ENCODE data around the gene FLT3LG.

The FLT3LG gene

GRCh38 chr19:49435670-49436069 lies 38.3 kb upstream of the FLT3LG start:
- TF ChIP-seq CTCF (IDR thresholded peaks at IDR 0.05; ENCODE audit: low read depth, low read length), result no peak
- DNase-seq (ENCODE audit: extremely low read depth, low read depth), result no peak

- TF ChIP-seq CTCF (IDR thresholded peaks at IDR 0.05; ENCODE audit: low read depth, low read length), result no peak
- DNase-seq (ENCODE audit: extremely low read depth, low read depth), result no peak
These were observed 37.5 kb upstream of the FLT3LG start for GRCh38 chr19:49436381-49437017.

DNA sequence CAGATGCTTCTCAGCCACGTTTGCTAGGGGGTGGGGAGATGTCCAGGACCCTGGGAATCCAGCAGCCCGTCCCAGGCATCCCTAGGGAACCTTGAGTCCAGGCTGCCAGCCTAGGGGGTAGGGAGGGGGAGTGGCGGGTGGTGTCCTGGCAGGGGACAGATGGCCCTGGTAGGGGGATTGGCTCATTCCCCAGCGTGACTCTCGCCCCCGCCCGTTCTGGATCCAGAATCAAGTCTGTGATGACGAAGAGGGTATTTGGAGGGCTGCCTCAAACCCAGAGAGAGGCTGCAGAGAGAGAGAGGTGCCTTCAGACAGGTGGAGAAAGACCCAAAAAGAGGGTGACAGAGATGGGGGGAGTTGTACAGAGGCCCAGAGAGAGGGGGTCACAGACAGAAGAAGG lies 36.8 kb upstream of the FLT3LG start:
- no peak for TF ChIP-seq CTCF (IDR thresholded peaks at IDR 0.05; ENCODE audit: low read depth, low read length)
- no peak for DNase-seq (ENCODE audit: extremely low read depth, low read depth)

GRCh38 chr19:49438261-49438660 lies 35.8 kb upstream of the FLT3LG start:
- DNase-seq (ENCODE audit: extremely low read depth, low read depth), result no peak
- no peak for TF ChIP-seq CTCF (IDR thresholded peaks at IDR 0.05; ENCODE audit: low read depth, low read length)

GRCh38 chr19:49439836-49440235 lies 34.2 kb upstream of the FLT3LG start:
- TF ChIP-seq CTCF (IDR thresholded peaks at IDR 0.05; ENCODE audit: low read depth, low read length), result no peak
- no peak for DNase-seq (ENCODE audit: extremely low read depth, low read depth)

GRCh38 chr19:49440439-49441209 lies 33.4 kb upstream of the FLT3LG start:
- DNase-seq (ENCODE audit: extremely low read depth, low read depth), result no peak

More at GRCh38 chr19:49440439-49441209, 33.4 kb upstream of the FLT3LG start:
- TF ChIP-seq CTCF (IDR thresholded peaks at IDR 0.05; ENCODE audit: low read depth, low read length), result no peak

All from AG09319 (cell line).